Stimulated activated CD4-positive, alpha-beta T cell treated with anti-CD3 and anti-CD28 coated beads, Interleukin-1b, Interleukin-23, amount 100 ng/mL, for 4 hours (primary cell): ENCODE data around the gene SCARB1.

Experiments used
- DNase-seq, 2 donors: peaks; one replicate each; pipeline ENCODE4 v3.0.0-alpha.2; 2020; ENCODE audit warnings: low read depth in 2 of 2

The SCARB1 gene

GRCh38 chr12:124842800-124843510 is 20.7 kb downstream of the SCARB1 start:
- DNase-seq: no peak

DNA sequence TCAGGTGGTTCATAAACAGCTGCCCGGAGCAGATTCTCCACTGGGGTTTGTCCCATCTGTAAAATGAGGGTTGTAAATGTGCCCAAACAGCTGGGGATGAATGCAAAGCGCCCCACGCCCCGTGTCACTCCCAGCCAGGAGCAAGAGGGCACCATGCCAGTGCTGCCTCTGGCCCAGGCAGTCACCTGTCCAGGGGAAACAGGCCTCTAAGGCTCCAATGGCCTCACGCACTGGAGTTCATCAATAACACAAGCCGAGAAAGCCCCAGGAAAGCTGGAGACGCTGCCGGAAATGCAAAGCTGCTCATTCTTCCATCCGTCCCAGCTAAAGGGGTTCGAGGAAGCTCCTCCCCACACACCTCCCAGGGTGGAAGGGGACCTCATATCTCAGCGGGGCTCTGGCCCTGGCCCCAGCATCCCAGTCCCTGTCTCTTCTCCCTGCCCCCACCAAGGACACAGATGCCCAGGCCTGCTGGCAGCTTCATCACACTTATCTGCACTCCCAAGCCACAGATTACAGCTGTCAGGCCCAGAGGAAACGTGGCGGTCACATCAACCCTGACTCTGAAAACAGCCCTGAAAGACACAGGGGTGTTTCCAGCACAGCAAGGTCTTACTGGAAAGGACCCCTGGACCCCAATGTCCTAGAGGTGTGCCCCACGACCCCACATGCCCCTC is 21.5 kb downstream of the SCARB1 start:
- DNase-seq: no peak

DNA sequence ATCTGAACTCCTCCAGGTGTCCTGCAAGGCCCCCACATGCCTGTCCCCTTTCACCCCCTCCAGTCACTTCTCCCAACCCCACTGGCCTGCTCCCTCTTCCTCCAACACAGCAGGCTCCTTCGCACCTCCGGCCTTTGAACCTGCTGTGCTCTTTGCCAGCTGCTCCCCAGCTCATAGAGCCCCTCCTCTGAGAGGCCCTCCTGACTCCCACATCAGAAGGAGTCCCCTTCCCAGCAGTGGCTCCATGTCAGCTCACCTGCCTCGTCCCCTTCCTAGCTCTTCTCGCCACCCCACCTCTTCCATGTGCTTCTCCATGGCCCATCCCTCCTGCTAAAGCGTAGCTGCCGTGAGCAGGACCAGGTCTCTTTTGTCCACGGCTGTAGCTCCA is 22.1 kb downstream of the SCARB1 start:
- no peak for DNase-seq

DNA sequence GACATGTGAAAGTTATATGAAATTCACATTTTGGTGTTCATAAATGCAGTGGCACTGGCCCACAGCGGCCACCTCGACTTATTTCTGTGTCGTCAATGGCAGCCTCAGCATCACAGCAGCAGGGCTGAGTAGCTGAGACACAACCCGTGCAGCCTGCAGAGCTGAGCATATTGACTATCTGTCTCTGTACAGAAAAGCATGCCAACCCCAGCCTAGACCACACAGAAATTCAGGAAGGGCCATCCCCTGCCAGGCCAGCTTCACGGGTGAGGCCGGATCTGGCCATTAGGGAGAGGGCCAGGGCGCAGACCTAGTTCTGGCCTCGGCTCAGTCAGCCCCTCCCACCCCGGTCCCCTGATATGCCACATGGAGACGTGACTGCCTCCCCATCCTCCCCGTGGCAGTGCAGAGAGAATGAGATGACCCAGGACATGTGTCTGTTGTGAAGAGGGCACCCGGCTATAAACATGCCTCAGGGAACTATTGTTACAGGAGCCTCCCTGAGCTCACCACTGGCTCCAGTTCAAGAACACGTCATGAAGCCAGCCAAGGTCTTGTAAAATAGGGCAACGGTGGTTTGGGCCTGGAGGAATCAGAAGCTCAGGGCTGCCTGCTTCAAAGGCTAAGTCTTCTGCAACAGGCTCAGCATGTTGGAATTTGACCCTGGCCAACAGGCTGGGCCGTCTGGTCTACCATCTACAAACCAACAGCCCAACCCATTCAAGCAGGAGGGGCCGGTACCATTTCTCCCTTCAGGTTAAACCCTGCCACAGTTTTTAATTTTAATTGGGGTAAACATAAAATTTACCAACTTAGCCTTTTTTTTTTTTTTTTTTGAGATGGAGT is 25.5 kb downstream of the SCARB1 start:
- DNase-seq: no peak

DNA sequence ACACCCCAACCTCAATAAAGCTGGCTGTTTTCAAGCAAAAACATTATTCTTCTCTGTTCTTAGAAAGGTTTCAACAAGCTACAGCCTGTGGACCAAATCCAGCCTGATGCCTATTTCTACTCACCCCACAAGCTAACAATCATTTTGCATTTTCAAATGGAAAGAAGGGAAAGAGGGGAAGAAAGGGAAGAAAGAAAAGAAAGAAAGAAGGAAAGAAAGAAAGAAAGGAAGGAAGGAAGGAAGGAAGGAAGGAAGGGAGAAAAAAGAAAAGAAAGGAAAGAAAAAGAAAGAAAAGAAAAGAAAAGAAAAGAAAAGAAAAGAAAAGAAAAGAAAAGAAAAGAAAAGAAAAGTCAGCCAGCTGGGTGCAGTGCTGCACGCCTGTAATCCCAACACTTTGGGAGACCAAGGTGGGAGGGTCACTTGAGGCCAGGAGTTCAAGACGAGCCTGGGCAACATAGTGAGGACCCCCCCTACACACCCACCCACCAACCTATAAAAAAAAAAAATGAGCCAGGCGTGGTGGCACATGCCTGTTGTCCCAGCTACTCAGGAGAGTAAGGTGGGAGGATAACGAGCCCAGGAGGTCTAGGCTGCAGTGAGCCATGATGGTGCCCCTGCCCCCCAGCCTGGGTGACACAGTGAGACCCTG is 26.3 kb downstream of the SCARB1 start:
- DNase-seq: no peak

GRCh38 chr12:124836759-124837158 is 26.9 kb downstream of the SCARB1 start:
- DNase-seq: no peak

GRCh38 chr12:124835656-124836410 is 27.8 kb downstream of the SCARB1 start:
- DNase-seq: no peak

- no peak for DNase-seq
Measured at GRCh38 chr12:124834822-124835221, 28.8 kb downstream of the SCARB1 start.

DNA sequence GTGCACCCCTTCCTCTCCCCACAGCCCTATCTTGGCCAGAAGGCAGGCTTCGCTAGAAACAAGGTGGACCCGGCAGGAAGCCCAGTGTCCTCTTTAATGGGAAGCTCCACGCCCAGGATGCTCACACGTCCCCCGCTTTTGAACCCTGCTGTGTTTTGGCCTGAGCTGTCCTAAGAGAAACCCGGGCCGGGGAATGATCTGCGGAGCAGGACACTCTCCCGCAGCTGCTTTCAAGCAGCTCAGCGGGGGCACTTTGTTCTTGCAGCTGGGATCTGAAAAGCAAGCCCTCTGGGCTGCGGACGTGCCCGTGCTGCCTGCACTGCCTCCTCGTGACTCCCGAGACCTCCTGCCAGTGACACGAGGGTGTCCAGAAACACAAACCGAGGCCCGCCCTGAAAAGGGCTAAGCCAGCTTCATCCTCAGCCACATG is 30.0 kb downstream of the SCARB1 start:
- no peak for DNase-seq

DNA sequence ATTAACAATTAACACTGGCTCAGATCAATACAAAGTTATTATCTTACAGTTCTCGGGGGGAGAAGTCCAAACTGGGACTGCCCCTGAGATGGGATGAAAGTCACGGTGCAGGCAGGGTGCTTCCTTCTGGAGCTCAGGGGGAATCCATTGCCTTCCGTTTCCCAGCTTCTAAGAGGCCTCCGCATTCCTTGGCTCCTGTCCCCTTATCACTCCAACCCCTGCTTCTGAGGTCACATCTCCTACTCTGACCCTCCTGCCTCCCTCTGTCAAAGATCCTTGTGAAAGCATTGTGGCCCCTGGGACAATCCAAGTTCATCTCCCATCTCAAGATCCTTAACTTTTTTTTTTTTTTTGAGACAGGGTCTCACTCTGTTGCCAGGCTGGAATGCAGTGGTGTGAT is 30.8 kb downstream of the SCARB1 start:
- DNase-seq: no peak

DNA sequence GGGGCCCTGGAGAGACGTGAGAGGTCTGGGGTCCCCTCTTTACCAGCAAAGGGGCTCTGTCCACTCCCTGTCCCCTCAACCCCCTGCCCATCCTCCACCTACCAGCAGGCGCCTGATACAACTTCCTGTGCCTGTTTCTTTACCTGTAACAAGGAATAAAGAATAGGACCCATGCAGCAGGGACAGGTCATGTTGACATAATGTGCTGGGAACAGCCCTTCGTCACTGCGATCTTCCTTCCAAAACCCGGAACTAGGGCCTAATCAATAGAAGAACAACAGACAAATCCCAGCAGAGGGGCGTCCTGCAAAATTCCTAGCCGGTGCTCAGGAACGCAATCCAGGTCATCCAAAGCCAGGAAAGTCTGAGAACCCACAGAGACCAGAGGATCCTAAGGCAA is 32.1 kb downstream of the SCARB1 start:
- no peak for DNase-seq

DNA sequence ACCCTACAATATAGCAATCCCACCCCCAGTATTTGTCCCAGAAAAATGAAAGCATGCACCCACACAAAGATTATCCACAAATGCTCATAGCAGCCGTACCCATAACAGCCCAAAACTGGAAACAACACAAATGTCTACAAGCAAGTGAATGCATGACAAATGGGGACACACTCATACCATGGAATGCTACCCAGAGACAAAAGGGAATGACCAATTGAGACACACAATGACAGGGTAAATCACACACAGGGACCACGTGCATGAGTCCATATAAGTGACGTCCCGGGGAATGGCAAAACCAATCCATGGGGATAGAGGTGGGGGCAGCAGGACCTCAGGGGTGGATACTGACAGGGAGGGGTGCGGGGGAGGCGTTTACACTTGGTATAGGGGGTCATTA is 33.4 kb downstream of the SCARB1 start:
- DNase-seq: no peak

GRCh38 chr12:124829708-124830304 is 33.9 kb downstream of the SCARB1 start:
- no peak for DNase-seq

DNA sequence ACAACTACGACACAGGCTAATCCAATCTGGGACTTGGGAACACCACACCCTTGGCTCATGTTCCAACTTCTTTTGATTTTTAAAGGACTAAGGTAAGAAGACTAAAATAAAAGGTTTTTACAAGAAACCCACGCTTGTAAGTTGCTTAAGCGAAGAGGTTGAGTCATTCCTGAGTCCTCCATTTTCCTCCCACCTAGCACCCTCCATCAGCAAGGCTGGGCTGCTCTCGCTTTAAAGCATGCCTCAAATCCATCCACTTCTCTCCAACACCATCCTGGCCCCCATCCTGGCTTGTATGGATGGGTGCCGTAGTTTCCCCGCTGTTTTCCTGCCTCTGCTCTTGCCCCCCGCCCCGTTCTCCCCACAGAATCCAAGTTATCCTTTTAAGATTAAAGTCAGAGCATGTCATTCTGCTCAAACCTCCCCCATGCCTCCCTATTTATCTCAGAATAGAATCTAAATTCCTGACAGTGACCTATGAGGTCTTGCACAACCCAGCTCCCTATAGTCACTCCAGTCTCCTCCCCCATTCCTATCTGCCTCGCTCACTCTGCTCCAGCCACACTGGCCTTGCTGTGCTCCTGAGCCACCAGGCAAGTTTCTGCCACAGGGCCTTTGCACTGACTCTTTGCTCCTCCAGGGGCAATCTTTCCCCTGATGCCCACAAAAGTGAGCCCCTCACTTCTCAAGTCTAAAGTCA is 34.5 kb downstream of the SCARB1 start:
- no peak for DNase-seq

DNA sequence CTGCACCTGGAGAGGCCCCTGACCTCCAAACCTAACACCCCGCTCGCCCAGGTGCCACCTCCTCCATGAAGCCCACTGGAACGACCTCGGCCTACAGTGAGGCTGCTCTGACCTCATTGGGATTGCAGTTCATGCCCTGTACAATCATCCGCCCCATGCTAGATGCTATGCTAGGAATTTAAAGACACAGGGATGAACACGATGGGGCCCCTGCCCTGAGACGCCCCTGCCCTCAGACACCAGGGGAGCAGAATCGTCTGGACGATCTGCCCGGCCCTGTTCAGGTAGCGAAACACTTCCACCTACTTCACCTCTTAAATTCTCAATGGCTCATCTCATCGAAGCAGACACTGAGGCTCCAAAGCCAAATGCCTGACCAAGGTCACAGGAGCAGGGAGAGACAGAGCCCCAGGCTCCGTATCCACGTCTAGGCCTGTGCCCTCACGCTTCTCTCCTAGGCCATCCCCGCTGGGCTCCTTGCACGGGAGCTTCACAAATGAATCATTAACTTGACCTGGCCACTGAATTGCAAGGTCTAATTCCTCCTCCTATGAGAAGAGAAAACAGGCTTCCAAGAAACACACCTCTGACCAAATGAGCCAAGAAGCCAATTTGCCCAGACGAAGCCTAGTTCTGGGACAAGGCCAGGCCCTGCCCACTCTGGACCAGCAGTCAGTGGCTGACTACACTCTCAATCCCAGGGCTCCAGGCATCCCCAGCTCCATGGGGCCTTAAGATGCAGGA is 35.2 kb downstream of the SCARB1 start:
- no peak for DNase-seq

DNA sequence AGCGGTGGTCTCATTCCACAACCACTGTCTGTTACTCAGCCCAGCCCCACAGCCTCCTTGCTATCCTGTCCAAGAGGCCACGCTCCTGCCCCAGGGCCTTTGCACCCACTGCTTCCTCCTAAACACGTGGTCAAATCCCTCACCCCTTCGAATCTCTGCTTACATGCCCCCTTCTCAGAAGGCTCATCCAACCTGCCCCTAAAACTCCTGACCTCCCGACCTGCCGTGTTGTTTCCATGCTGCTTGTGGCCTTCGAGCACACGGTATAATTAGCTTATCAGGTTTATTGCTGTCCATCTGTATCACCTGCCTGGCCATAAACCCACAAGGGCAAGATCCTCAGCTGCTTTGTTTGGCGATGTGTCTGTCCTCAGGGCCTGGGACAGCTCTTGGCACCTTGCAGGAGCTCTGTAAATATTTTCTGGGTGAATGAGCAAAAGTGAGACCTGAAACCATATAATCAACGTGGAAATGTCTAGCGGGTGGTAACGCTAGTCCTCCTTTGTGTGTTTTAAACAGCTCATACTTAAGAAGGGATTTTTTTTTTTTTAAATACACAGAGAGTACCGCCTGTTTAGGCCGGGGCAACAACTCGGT is 36.0 kb downstream of the SCARB1 start:
- no peak for DNase-seq

GRCh38 chr12:124824195-124824594 is 39.5 kb downstream of the SCARB1 start:
- no peak for DNase-seq

DNA sequence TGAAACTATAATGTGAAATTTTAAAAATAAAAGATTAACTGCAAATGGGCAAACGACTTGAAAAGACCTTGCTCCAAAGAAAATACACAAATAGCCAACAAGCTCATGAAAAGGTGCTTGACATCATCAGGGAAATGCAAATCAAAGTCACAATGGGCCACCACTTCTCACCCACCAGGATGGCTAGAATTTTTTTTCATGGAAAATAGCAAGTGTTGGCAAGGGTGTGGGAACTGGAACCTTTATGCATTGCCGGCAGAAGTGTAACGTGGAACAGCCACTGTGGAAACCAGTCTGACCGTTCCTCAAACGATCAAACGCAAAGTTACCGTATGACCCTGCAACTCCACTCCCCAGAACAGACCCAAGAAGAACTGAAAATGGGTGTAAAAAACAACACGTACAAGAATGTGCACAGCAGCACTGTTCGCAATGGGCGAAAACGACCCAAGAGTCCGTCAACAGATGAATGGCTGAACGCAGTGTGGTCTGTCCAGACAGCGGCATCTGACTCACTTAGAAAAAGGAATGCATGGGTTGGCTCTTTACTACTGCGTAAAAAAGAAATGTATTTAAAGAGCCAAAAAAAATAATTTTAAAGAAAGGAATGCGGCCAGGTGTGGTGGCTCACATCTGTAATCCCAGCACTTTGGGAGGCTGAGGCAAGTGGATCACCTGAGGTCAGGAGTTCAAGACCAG is 40.2 kb downstream of the SCARB1 start:
- DNase-seq: no peak

- DNase-seq: no peak
Measured at GRCh38 chr12:124822218-124822617, 41.4 kb downstream of the SCARB1 start.
